ENCODE measurements around the gene TNPO2. TPM values are rescaled to one million over a fixed set of nuclear protein-coding genes. Genes with fewer than 3 reads are reported as not detected.
"Not testable (repeated sequence)": the region's sequence is repeated elsewhere in the genome, so short reads cannot be mapped to it uniquely, and the experiment has no call there.

Gene TNPO2
- total RNA-seq, 1 donor from 2014 or later: 76.3 TPM

- DNase-seq (ENCODE audit: low read depth); H3K4me1 ChIP-seq (ENCODE audit: insufficient read depth, low read length); FAIRE-seq; H3K4me3 Mint-ChIP-seq (ENCODE audit: unreplicated experiment); H3K27ac ChIP-seq (ENCODE audit: low read depth, low read length); H3K4me3 ChIP-seq (ENCODE audit: insufficient read depth, low read depth, low read length); H3K27me3 Mint-ChIP-seq (ENCODE audit: low read depth, unreplicated experiment); H3K27me3 ChIP-seq (ENCODE audit: insufficient read depth, low read length); H3K27ac Mint-ChIP-seq (ENCODE audit: unreplicated experiment); H3K9ac ChIP-seq (ENCODE audit: low read length); H2AFZ ChIP-seq (ENCODE audit: low read depth, low read length); H3K4me2 ChIP-seq (ENCODE audit: low read length); H3K4me1 Mint-ChIP-seq (ENCODE audit: low read depth, unreplicated experiment); H3K36me3 Mint-ChIP-seq (ENCODE audit: low read depth, unreplicated experiment); H3K9me3 ChIP-seq (ENCODE audit: insufficient read depth, low read depth, low read length); H3K9me3 Mint-ChIP-seq (ENCODE audit: unreplicated experiment): not testable (repeated sequence)
- H3K79me2 ChIP-seq (ENCODE audit: insufficient read depth, low read length): peaks cover 42% of the 10 kb centered on the region
- H4K20me1 ChIP-seq (ENCODE audit: insufficient read depth, low read length): peaks cover 47% of the 10 kb centered on the region
- peaks cover 38% of the 10 kb centered on the region for H3K36me3 ChIP-seq (ENCODE audit: insufficient read depth, low read length)
These were observed 11.7 kb downstream of the TNPO2 start for GRCh38 chr19:12712077-12712476.

DNA sequence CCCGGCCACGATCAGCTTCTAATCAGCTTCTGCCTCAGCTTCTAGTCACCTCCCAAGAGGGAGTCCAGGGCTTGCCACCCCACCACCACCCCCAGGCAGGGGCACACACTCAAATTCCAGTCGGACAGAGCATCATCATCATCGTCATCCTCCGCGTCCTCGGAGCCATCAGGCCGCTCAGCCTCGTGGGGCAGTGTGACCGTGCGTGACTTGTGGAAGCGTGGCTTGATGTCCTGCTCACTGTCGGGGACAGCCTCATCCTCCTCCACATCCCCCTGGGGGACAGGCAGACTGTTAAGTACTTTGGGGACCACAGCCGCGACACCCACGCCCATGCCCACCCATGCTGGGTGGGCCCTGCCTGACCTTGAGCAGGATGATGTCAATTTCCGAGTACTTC is 12.5 kb downstream of the TNPO2 start:
- no peaks in the 10 kb centered on the region for H3K9me3 ChIP-seq (ENCODE audit: insufficient read depth, low read depth, low read length)
- DNase-seq (ENCODE audit: low read depth) (no peak), FAIRE-seq (no peak)
- Mint-ChIP-seq H3K36me3 (ENCODE audit: low read depth, unreplicated experiment) (peaks cover 3% of the 10 kb centered on the region), H3K27me3 (ENCODE audit: low read depth, unreplicated experiment) (no peaks in the 10 kb centered on the region), H3K9me3 (ENCODE audit: unreplicated experiment) (no peaks in the 10 kb centered on the region), H3K4me3 (ENCODE audit: unreplicated experiment) (no peak overlapping the region), H3K4me1 (ENCODE audit: low read depth, unreplicated experiment) (no peaks in the 10 kb centered on the region), H3K27ac (ENCODE audit: unreplicated experiment) (no peak overlapping the region)
- peaks cover 34% of the 10 kb centered on the region for H3K79me2 ChIP-seq (ENCODE audit: insufficient read depth, low read length)
- no peak overlapping the region for H3K9ac ChIP-seq (ENCODE audit: low read length)
- H3K4me3 ChIP-seq (ENCODE audit: insufficient read depth, low read depth, low read length): no peak overlapping the region
- H3K36me3 ChIP-seq (ENCODE audit: insufficient read depth, low read length): peaks cover 37% of the 10 kb centered on the region
- peaks cover 42% of the 10 kb centered on the region for H4K20me1 ChIP-seq (ENCODE audit: insufficient read depth, low read length)
- no peak overlapping the region for H3K4me2 ChIP-seq (ENCODE audit: low read length)
- H3K4me1 ChIP-seq (ENCODE audit: insufficient read depth, low read length): no peaks in the 10 kb centered on the region
- no peak overlapping the region for H2AFZ ChIP-seq (ENCODE audit: low read depth, low read length)
- TF ChIP-seq CTCF (IDR thresholded peaks at IDR 0.05; ENCODE audit: insufficient read depth, low read depth, low read length) (no peak), EZH2 (IDR thresholded peaks at IDR 0.05; ENCODE audit: insufficient read depth, low read length) (no peak)
- H3K27ac ChIP-seq (ENCODE audit: low read depth, low read length): no peak overlapping the region
- no peaks in the 10 kb centered on the region for H3K27me3 ChIP-seq (ENCODE audit: insufficient read depth, low read length)

- Histone ChIP-seq H3K4me2 (ENCODE audit: low read length) (no peak overlapping the region), H3K79me2 (ENCODE audit: insufficient read depth, low read length) (peaks cover 21% of the 10 kb centered on the region), H3K27ac (ENCODE audit: low read depth, low read length) (no peak overlapping the region), H3K4me3 (ENCODE audit: insufficient read depth, low read depth, low read length) (no peak overlapping the region), H3K4me1 (ENCODE audit: insufficient read depth, low read length) (no peaks in the 10 kb centered on the region), H4K20me1 (ENCODE audit: insufficient read depth, low read length) (peaks cover 42% of the 10 kb centered on the region), H2AFZ (ENCODE audit: low read depth, low read length) (no peak overlapping the region), H3K27me3 (ENCODE audit: insufficient read depth, low read length) (no peaks in the 10 kb centered on the region), H3K9me3 (ENCODE audit: insufficient read depth, low read depth, low read length) (no peaks in the 10 kb centered on the region), H3K9ac (ENCODE audit: low read length) (no peak overlapping the region), H3K36me3 (ENCODE audit: insufficient read depth, low read length) (peaks cover 34% of the 10 kb centered on the region)
- Mint-ChIP-seq H3K4me1 (ENCODE audit: low read depth, unreplicated experiment) (no peaks in the 10 kb centered on the region), H3K27ac (ENCODE audit: unreplicated experiment) (no peak overlapping the region), H3K36me3 (ENCODE audit: low read depth, unreplicated experiment) (peaks cover 2% of the 10 kb centered on the region), H3K4me3 (ENCODE audit: unreplicated experiment) (no peak overlapping the region), H3K9me3 (ENCODE audit: unreplicated experiment) (no peaks in the 10 kb centered on the region), H3K27me3 (ENCODE audit: low read depth, unreplicated experiment) (no peaks in the 10 kb centered on the region)
- TF ChIP-seq CTCF (IDR thresholded peaks at IDR 0.05; ENCODE audit: insufficient read depth, low read depth, low read length) (no peak), EZH2 (IDR thresholded peaks at IDR 0.05; ENCODE audit: insufficient read depth, low read length) (no peak)
- FAIRE-seq: no peak
- no peak for DNase-seq (ENCODE audit: low read depth)
These were observed 15.1 kb downstream of the TNPO2 start for GRCh38 chr19:12708641-12709040.

Data from astrocyte (in vitro differentiated cells and primary cell).